Karpas-422 (cell line): Measurements from ENCODE around the gene SINHCAF. TPM values are rescaled to one million over a fixed set of nuclear protein-coding genes. Genes with fewer than 3 reads are reported as not detected.
"Not testable (repeated sequence)": the region's sequence is repeated elsewhere in the genome, so short reads cannot be mapped to it uniquely, and the experiment has no call there.

Experiments
- DNase-seq: peaks from one replicate; pipeline ENCODE4 v3.0.0-alpha.2; 2015
- H2AFZ ChIP-seq: fragments of 200-600 bp; sonication (generic); 2 replicates; pipeline ENCODE4 v1.6.1; 2014; ENCODE audit warnings: antibody characterized with exemption, low read length, mixed read lengths
- H3K27ac ChIP-seq: fragments of 200-600 bp; sonication (generic); 2 replicates; pipeline ENCODE4 v1.5.1; 2014; ENCODE audit warnings: mild to moderate bottlenecking, low read length, moderate library complexity
- H3K27me3 ChIP-seq: fragments of 200-600 bp; sonication (generic); 2 replicates; pipeline ENCODE4 v1.6.1; 2014; ENCODE audit warnings: low read length, mixed read lengths
- H3K36me3 ChIP-seq: fragments of 200-600 bp; sonication (generic); 2 replicates; pipeline ENCODE4 v1.6.1; 2014; ENCODE audit warnings: low read length, mixed read lengths; ENCODE audit not compliant: insufficient read depth
- H3K4me1 ChIP-seq: fragments of 200-600 bp; sonication (generic); 2 replicates; pipeline ENCODE4 v1.6.1; 2014; ENCODE audit warnings: mild to moderate bottlenecking, low read length, mixed read lengths
- H3K4me2 ChIP-seq: fragments of 200-600 bp; sonication (generic); 2 replicates; pipeline ENCODE4 v1.6.1; 2014; ENCODE audit warnings: low read length, low read depth, mild to moderate bottlenecking; ENCODE audit not compliant: poor library complexity, severe bottlenecking
- H3K4me3 ChIP-seq: fragments of 200-600 bp; sonication (generic); 2 replicates; pipeline ENCODE4 v1.5.1; 2014; ENCODE audit warnings: mild to moderate bottlenecking, antibody characterized with exemption, low read length, mixed read lengths
- H3K79me2 ChIP-seq: fragments of 200-600 bp; sonication (generic); 2 replicates; pipeline ENCODE4 v1.6.1; 2014; ENCODE audit warnings: mild to moderate bottlenecking, low read length, mixed read lengths
- H3K9ac ChIP-seq: fragments of 200-600 bp; sonication (generic); 2 replicates; pipeline ENCODE4 v1.6.0; 2014; ENCODE audit warnings: low read length
- H3K9me2 ChIP-seq: fragments of 200-600 bp; sonication (generic), shearing (Covaris generic); replicated peaks from 2 replicates; pipeline ENCODE4 v1.6.0; 2014; ENCODE audit warnings: mild to moderate bottlenecking, low read length, moderate library complexity; ENCODE audit not compliant: insufficient read depth
- H3K9me3 ChIP-seq: fragments of 300-700, 200-600 bp; sonication (generic); 2 replicates; pipeline ENCODE4 v1.6.1; 2014; ENCODE audit warnings: low read length, mixed read lengths
- H4K20me1 ChIP-seq: fragments of 200-600 bp; sonication (generic); 2 replicates; pipeline ENCODE4 v1.6.1; 2014; ENCODE audit warnings: mild to moderate bottlenecking, antibody characterized with exemption, low read length, low read depth; ENCODE audit not compliant: insufficient read depth
- total RNA-seq: library from RNA; depleted of rRNA; stranded (reverse); fragments of >200 nt; shearing (Covaris generic); gene quantifications from 2 replicates; pipeline ENCODE4 v1.2.3, GENCODE V29; 2014; ENCODE audit warnings: low replicate concordance; rRNA removed

SINHCAF gene, protein sequence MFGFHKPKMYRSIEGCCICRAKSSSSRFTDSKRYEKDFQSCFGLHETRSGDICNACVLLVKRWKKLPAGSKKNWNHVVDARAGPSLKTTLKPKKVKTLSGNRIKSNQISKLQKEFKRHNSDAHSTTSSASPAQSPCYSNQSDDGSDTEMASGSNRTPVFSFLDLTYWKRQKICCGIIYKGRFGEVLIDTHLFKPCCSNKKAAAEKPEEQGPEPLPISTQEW
- total RNA-seq: 73.7 and 117 TPM in 2 replicates

DNA sequence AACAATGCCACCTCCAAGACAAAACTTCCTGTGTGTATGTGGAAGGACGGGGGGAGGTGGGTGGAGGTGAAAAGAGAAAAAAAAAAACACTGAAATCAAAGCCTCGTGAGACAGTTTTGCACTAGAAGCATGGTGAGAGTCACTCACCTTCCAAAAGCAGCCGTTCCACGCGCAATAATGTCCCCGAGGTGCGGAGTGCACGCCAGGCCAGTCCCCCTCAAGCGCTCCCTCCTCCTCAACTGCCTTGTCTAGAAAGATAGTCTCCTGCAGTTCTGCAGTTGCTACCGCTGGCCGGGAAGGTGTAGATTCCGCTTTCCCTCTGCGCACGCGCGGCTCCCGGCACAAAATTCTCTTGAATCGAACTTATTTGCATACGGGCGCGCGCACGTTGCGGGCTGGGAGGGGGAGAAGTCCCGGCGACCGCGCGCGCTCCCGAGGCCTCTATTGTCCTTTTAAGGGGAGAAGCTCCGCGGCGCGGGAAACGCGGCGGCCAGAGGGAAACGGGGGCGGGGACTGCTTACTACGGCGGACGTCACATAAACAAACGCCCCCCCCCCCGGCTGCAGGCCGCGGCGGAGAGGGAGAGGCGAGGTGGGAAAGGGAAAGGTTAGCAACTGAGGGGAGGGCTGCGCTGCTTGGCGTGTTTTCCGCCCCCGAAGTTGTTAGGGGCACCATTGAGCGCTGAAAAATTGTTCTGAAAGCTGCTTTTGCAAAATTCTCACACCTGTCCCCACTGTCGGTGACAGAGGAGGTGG is at the start of gene SINHCAF:
Gene SINHCAF, minus strand, starts transcription at position 274 of the 755 bp plus-strand sequence. CDS start 27,946 bp downstream, outside the sequence.
- Histone ChIP-seq H2AFZ (peak within 1 kb of the TSS; percentile 96), H3K79me2 (peaks cover 49% of the 10 kb centered on the region), H3K9me2 (no peaks in the 10 kb centered on the region), H4K20me1 (peaks cover 26% of the 10 kb centered on the region), H3K27ac (peak within 1 kb of the TSS; percentile 65), H3K9me3 (no peaks in the 10 kb centered on the region), H3K4me2 (peak within 1 kb of the TSS; percentile 93), H3K36me3 (peaks cover 2% of the 10 kb centered on the region), H3K9ac (peak within 1 kb of the TSS; percentile 99), H3K27me3 (no peaks in the 10 kb centered on the region), H3K4me3 (peak within 1 kb of the TSS; percentile 100), H3K4me1 (peaks cover 31% of the 10 kb centered on the region)
- peak; percentile 99 for DNase-seq

DNA sequence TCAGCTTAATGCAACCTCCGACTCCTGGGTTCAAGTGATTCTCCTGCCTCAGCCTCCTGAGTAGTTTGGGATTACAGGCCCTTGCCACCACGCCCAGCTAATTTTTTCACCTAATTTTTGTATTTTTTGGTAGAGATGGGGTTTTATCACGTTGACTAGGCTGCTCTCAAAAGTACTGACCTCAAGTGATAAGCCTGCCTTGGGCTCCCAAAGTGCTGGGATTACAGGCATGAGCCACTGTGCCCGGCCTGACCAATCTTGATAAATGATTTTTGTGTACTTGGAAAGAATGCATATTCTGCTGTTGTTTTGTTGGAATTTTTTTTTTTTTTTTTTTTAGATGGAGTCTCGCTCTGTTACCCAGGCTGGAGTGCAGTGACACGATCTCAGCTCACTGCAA is 49.5 kb upstream of the SINHCAF start:
- not testable (repeated sequence) for H3K9me3 ChIP-seq, DNase-seq

DNA sequence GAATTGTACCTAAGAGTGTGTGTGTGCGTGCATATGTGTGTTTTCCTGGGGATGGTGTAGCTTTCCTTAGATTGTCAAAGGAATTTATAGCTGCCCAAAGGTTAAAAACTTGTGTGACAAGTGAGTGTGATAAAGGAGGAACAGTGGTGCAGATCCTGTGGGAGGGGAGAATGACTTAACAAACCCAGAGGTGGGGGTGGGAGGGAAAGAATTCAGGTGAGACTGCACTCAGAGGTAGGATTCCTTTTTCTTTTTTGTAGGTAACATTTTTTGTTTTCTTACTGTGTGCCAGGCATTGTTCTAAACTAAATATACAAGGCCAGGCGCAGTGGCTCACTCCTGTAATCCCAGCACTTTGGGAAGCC is 45.3 kb upstream of the SINHCAF start:
- H4K20me1 ChIP-seq: no peaks in the 10 kb centered on the region
- no peak overlapping the region for H3K9ac ChIP-seq
- H2AFZ ChIP-seq: no peak overlapping the region
- no peaks in the 10 kb centered on the region for H3K27me3 ChIP-seq
- no peak for DNase-seq
- H3K4me3 ChIP-seq: no peak overlapping the region
- no peaks in the 10 kb centered on the region for H3K9me2 ChIP-seq
- no peaks in the 10 kb centered on the region for H3K36me3 ChIP-seq
- no peak overlapping the region for H3K4me2 ChIP-seq
- H3K79me2 ChIP-seq: no peaks in the 10 kb centered on the region
- H3K9me3 ChIP-seq: no peaks in the 10 kb centered on the region
- no peak overlapping the region for H3K27ac ChIP-seq
- H3K4me1 ChIP-seq: no peaks in the 10 kb centered on the region

More for the DNA sequence above, 49.5 kb upstream of the SINHCAF start:
- not testable (repeated sequence) for H2AFZ ChIP-seq, H3K4me2 ChIP-seq, H3K9ac ChIP-seq, H3K79me2 ChIP-seq, H3K4me3 ChIP-seq, H3K4me1 ChIP-seq, H3K36me3 ChIP-seq, H3K27ac ChIP-seq, H3K27me3 ChIP-seq, H3K9me2 ChIP-seq, H4K20me1 ChIP-seq

DNA sequence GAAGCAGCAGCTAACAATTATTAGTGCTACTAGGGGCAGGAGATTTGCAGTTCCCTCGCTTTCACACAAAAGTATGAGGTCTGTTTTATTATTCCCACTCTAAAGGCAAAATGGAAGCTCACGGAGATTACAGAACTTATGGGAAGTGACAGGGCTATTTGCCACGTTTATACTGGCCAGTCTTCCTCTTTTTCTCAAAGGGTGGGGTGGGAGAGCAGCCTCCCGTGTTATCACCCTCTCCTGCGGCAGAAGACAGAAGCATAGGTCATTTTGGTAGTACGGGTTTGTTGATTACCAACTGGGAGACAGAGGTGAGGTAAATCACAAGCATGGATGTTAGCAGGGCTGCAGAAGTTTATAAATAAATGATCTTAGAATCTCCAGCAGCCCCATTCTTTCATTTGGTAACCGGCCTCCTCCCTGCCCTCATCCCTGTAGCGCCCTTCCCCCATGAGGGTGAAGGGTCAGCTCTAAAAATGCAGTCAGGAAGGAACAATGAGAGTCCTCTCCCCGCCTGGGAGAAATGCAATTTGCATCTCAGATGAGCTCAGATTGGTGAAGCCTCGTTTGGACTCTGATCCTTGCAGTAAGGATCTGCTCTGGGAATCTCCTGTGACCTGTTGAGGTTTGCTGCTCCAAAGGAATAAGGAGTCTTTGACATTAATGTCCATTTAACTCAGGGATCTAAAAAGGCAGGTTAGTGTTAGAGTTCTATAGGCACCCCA is 44.7 kb upstream of the SINHCAF start:
- Histone ChIP-seq H2AFZ (no peak overlapping the region), H3K4me2 (no peak overlapping the region), H3K9ac (no peak overlapping the region)

DNA sequence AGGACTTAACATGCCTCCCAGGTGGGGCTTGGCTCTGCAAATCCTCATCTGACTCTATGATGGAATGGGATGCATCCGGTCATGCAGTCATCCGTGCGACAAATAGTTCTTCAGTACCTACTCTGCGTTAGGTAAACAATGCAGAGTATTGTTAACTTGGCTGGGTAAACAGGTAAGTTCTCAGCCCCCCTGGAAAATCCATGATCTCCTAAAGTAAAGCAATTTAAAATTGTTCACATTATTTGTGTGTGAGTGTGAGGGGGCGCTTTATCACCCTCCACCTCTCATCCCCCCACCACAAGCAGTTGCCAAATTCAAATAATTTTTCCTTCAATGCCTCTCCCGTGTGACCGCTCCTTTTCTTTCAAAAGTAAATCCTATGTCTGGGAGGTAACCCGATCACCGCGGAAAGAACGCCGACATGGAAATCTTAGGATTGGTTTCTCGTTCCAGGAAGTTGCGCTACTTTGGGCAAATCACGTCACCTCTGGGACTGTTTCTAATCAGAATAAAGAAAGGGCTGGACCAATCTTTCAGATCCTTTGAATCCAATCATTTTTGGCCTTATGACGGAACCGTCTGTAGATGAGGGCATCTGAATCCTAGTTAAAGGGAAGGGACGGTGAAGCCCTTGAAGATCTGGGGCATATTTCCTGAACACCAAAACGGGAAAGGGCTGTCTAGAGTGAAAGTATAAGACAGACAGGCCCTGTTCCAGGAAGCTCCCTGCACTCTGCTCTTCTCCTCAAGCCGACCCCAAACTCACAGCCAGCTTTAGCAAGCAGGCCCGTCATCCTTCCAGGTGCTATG is 44.0 kb upstream of the SINHCAF start:
- Histone ChIP-seq H2AFZ (no peak overlapping the region), H3K4me2 (no peak overlapping the region), H3K4me1 (no peaks in the 10 kb centered on the region)

More for the DNA sequence above, 44.7 kb upstream of the SINHCAF start:
- no peaks in the 10 kb centered on the region for H3K79me2 ChIP-seq
- H3K27me3 ChIP-seq: no peaks in the 10 kb centered on the region
- no peak for DNase-seq
- no peaks in the 10 kb centered on the region for H3K9me2 ChIP-seq
- no peaks in the 10 kb centered on the region for H4K20me1 ChIP-seq
- no peak overlapping the region for H3K4me3 ChIP-seq
- no peak overlapping the region for H3K27ac ChIP-seq
- H3K4me1 ChIP-seq: no peaks in the 10 kb centered on the region
- H3K36me3 ChIP-seq: no peaks in the 10 kb centered on the region
- H3K9me3 ChIP-seq: no peaks in the 10 kb centered on the region

DNA sequence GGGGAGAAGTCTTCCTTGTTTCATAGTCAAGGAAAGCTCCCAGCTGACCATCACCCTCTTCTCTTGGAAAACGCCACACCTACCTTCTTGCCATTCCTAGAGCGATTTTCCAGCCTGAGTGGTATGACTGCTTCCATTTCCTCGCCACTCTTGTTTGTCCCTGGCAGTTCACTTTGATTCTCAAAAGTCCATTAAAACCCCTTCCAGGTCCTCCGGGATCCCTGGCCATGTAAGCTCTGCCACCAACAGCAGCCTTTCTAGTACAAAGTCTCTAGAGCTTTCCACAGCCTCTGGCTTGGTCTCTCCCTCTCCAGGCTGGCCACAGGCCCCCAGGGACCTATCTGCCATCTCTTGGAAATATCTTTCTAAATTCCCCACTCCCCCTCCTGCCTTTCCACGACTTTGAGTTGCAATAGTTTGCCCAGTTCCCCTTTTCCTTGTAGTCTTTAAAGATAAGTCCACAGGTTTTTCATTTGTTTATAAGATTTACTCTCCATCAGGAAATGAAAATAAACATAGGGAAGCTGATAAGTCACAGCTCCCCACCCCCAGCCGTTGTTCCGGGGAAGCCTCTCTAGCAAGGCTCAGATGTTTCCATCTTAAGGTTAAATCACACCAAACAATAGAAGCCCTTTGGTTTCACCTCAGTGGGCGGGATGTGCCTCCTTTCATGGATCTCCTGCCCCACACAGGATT is 42.9 kb upstream of the SINHCAF start:
- no peaks in the 10 kb centered on the region for H3K9me2 ChIP-seq
- H3K9ac ChIP-seq: no peak overlapping the region
- no peaks in the 10 kb centered on the region for H4K20me1 ChIP-seq
- DNase-seq: no peak
- no peak overlapping the region for H3K4me2 ChIP-seq
- no peaks in the 10 kb centered on the region for H3K4me1 ChIP-seq
- H3K4me3 ChIP-seq: no peak overlapping the region
- no peak overlapping the region for H2AFZ ChIP-seq
- H3K9me3 ChIP-seq: no peaks in the 10 kb centered on the region
- H3K79me2 ChIP-seq: no peaks in the 10 kb centered on the region
- no peaks in the 10 kb centered on the region for H3K36me3 ChIP-seq
- H3K27me3 ChIP-seq: no peaks in the 10 kb centered on the region
- H3K27ac ChIP-seq: no peak overlapping the region

More for the DNA sequence above, 44.0 kb upstream of the SINHCAF start:
- no peaks in the 10 kb centered on the region for H4K20me1 ChIP-seq
- no peaks in the 10 kb centered on the region for H3K27me3 ChIP-seq
- no peak overlapping the region for H3K4me3 ChIP-seq
- no peaks in the 10 kb centered on the region for H3K9me3 ChIP-seq
- no peak overlapping the region for H3K9ac ChIP-seq
- H3K36me3 ChIP-seq: no peaks in the 10 kb centered on the region
- no peaks in the 10 kb centered on the region for H3K9me2 ChIP-seq
- H3K27ac ChIP-seq: no peak overlapping the region
- H3K79me2 ChIP-seq: no peaks in the 10 kb centered on the region
- no peak for DNase-seq

DNA sequence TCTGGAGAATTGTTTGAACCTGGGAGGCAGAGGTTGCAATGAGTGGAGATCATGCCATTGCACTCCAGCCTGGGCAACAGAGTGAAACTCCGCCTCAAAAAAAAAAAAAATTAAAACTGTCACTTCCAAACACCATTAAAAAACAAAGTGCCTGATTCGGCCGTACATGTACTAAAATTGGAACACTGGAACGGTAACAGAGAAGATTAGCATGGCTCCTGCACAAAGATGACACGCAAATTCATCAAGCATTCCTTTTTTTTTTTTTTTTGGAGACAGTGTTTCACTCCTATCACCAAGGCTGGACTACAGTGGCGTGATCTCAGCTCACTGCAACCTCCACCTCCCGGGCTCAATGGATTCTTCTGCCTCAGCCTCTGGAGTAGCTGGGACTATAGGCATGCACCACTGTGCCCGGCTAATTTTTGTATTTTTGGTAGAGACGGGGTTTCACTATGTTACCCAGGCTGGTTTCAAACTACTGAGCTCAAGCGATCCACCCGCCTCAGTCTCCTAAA is 40.2 kb upstream of the SINHCAF start:
- Histone ChIP-seq H3K9me3 (no peaks in the 10 kb centered on the region), H4K20me1 (no peaks in the 10 kb centered on the region), H3K9me2 (no peaks in the 10 kb centered on the region), H3K4me2 (no peak overlapping the region), H3K27ac (no peak overlapping the region), H3K27me3 (no peaks in the 10 kb centered on the region), H3K36me3 (no peaks in the 10 kb centered on the region), H3K79me2 (no peaks in the 10 kb centered on the region), H3K4me3 (no peak overlapping the region), H3K4me1 (no peaks in the 10 kb centered on the region), H3K9ac (no peak overlapping the region), H2AFZ (no peak overlapping the region)
- DNase-seq: no peak
